Liver (tissue), 9 donors: ENCODE data around the gene PRPH. TPM values are rescaled to one million over a fixed set of nuclear protein-coding genes. Genes with fewer than 3 reads are reported as not detected.

Experiments used
- DNase-seq: peaks from one replicate; pipeline ENCODE4 v3.0.0-alpha.2; 2017; ENCODE audit warnings: low spot score
- H3K27ac ChIP-seq, 2 donors: one replicate each; pipeline ENCODE4 v1.7.0; 2013; ENCODE audit warnings: inconsistent platforms in 2 of 2, low read length in 2 of 2, control low read depth in 1 of 2, low read depth in 1 of 2, mild to moderate bottlenecking in 1 of 2
- H3K27me3 ChIP-seq, 4 donors: one replicate each; pipeline versions ENCODE4 v1.6.1 to v1.7.0; 2013; ENCODE audit warnings: low read length in 3 of 4, inconsistent platforms in 1 of 4, mild to moderate bottlenecking in 1 of 4, moderate library complexity in 1 of 4; ENCODE audit not compliant: control insufficient read depth in 4 of 4, insufficient read depth in 4 of 4
- H3K36me3 ChIP-seq, 4 donors: one replicate each; pipeline versions ENCODE4 v1.6.1 to v1.7.0; 2013; ENCODE audit warnings: low read length in 3 of 4, mild to moderate bottlenecking in 3 of 4, low read depth in 1 of 4, moderate library complexity in 1 of 4; ENCODE audit not compliant: control insufficient read depth in 4 of 4, insufficient read depth in 3 of 4
- H3K4me1 ChIP-seq, 4 donors: one replicate each; pipeline versions ENCODE4 v1.6.1 to v1.7.0; 2013; ENCODE audit warnings: low read length in 3 of 4, mild to moderate bottlenecking in 3 of 4, moderate library complexity in 1 of 4; ENCODE audit not compliant: control insufficient read depth in 4 of 4, insufficient read depth in 4 of 4
- H3K4me3 ChIP-seq, 3 donors: one replicate each; pipeline versions ENCODE4 v1.6.1 to v1.7.0; 2013; ENCODE audit warnings: low read length in 3 of 3, control low read depth in 1 of 3, low read depth in 1 of 3, mild to moderate bottlenecking in 1 of 3
- H3K9ac ChIP-seq, 2 donors: one replicate each; pipeline ENCODE4 v1.7.0; 2013; ENCODE audit warnings: low read length in 2 of 2, mild to moderate bottlenecking in 2 of 2, moderate library complexity in 2 of 2, control low read depth in 1 of 2, low read depth in 1 of 2
- H3K9me3 ChIP-seq, 4 donors: one replicate each; pipeline versions ENCODE4 v1.6.1 to v1.7.0; 2013; ENCODE audit warnings: low read length in 3 of 4; ENCODE audit not compliant: control insufficient read depth in 4 of 4
- EGR1 ChIP-seq, 2 donors: IDR thresholded peaks; 2 replicates each; pipeline ENCODE4 v1.6.1; 2016 to 2018; ENCODE audit warnings: antibody characterized with exemption in 2 of 2, low read depth in 2 of 2
- FOXA1 ChIP-seq: IDR thresholded peaks from 2 replicates; pipeline ENCODE4 v1.6.1; 2016; ENCODE audit warnings: antibody characterized with exemption
- FOXA2 ChIP-seq: IDR thresholded peaks from 2 replicates; pipeline ENCODE4 v1.6.1; 2016; ENCODE audit warnings: antibody characterized with exemption
- GABPA ChIP-seq, 2 donors: IDR thresholded peaks in 1 of 2; conservative IDR thresholded peaks in 1 of 2; 2 replicates each; pipeline ENCODE4 v1.6.1; 2016; ENCODE audit warnings: antibody characterized with exemption in 2 of 2, mild to moderate bottlenecking in 1 of 2, moderate library complexity in 1 of 2
- HNF4A ChIP-seq, 2 donors: conservative IDR thresholded peaks; 2 replicates each; pipeline ENCODE4 v1.6.1; 2016; ENCODE audit warnings: antibody characterized with exemption in 2 of 2, mild to moderate bottlenecking in 2 of 2
- HNF4G ChIP-seq: IDR thresholded peaks from 2 replicates; pipeline ENCODE4 v1.6.1; 2016; ENCODE audit warnings: antibody characterized with exemption
- JUND ChIP-seq, 2 donors: IDR thresholded peaks; 2 replicates each; pipeline ENCODE4 v1.6.1; 2016; ENCODE audit warnings: antibody characterized with exemption in 2 of 2
- NR2F2 ChIP-seq: IDR thresholded peaks from 2 replicates; pipeline ENCODE4 v1.6.1; 2016; ENCODE audit warnings: antibody characterized with exemption
- RAD21 ChIP-seq, 2 donors: IDR thresholded peaks; 2 replicates each; pipeline ENCODE4 v1.6.1; 2016; ENCODE audit warnings: antibody characterized with exemption in 2 of 2, mild to moderate bottlenecking in 2 of 2
- RXRA ChIP-seq, 2 donors: IDR thresholded peaks; 2 replicates each; pipeline ENCODE4 v1.6.1; 2017 to 2018; ENCODE audit warnings: antibody characterized with exemption in 2 of 2, mild to moderate bottlenecking in 1 of 2
- SP1 ChIP-seq: IDR thresholded peaks from 2 replicates; pipeline ENCODE4 v1.6.1; 2018; ENCODE audit warnings: antibody characterized with exemption, mild to moderate bottlenecking
- TAF1 ChIP-seq: conservative IDR thresholded peaks from 2 replicates; pipeline ENCODE4 v1.6.1; 2016; ENCODE audit warnings: antibody characterized with exemption, mild to moderate bottlenecking
- YY1 ChIP-seq: IDR thresholded peaks from 2 replicates; pipeline ENCODE4 v1.6.1; 2016; ENCODE audit warnings: antibody characterized with exemption, mild to moderate bottlenecking
- WGBS: extraction: QIAGEN DNeasy Blood & Tissue Kit; methylation state at CpG from one replicate; pipeline ENCODE4 v1.1.7; 2013; 5-methylcytosine and 5-hydroxymethylcytosine counted together
- polyA plus RNA-seq, 2 donors: library from polyadenylated mRNA; stranded (reverse) in 1 of 2; unstranded in 1 of 2; fragments of 200-250 nt in 1 of 2; fragments of >200 nt in 1 of 2; fragmentation: Nextera tagmentation in 1 of 2; extraction: Ambion mirVana in 1 of 2; gene quantifications; one replicate each; pipeline versions ENCODE4 v1.2.1 to v1.2.3, GENCODE V29; 2013 to 2015
- total RNA-seq, 2 donors: library from RNA; depleted of rRNA; stranded (reverse); fragments of >200 nt; gene quantifications; one replicate each; pipeline ENCODE4 v1.2.3, GENCODE V29; 2014
- TF ChIP-seq, protein P1 (sequence below): IDR thresholded peaks from 2 replicates; pipeline ENCODE4 v1.6.1; 2016; ENCODE audit warnings: antibody characterized with exemption
- TF ChIP-seq, protein P2 (sequence below): IDR thresholded peaks from 2 replicates; pipeline ENCODE4 v1.6.1; 2016; ENCODE audit warnings: antibody characterized with exemption, mild to moderate bottlenecking
- TF ChIP-seq, protein P3 (sequence below): IDR thresholded peaks from 2 replicates; pipeline ENCODE4 v1.6.1; 2016; ENCODE audit warnings: antibody characterized with exemption
- TF ChIP-seq, protein P4 (sequence below): IDR thresholded peaks from 2 replicates; pipeline ENCODE4 v1.6.1; 2016; ENCODE audit warnings: antibody characterized with exemption
- TF ChIP-seq, protein P5 (sequence below): fragments of 150-350 bp; IDR thresholded peaks from 2 replicates; pipeline ENCODE4 v1.5.1; 2017; ENCODE audit warnings: improper control_type of control experiment, low read depth, low read length; ENCODE audit not compliant: missing input control
- donor health status: healthy.
- donor health status: healthy.
- donor health status: healthy.
- donor health status: healthy.
- donor health status: healthy.

PRPH gene
- total and polyA plus RNA-seq, 4 donors = 0.05 TPM; not detected in 3

DNA sequence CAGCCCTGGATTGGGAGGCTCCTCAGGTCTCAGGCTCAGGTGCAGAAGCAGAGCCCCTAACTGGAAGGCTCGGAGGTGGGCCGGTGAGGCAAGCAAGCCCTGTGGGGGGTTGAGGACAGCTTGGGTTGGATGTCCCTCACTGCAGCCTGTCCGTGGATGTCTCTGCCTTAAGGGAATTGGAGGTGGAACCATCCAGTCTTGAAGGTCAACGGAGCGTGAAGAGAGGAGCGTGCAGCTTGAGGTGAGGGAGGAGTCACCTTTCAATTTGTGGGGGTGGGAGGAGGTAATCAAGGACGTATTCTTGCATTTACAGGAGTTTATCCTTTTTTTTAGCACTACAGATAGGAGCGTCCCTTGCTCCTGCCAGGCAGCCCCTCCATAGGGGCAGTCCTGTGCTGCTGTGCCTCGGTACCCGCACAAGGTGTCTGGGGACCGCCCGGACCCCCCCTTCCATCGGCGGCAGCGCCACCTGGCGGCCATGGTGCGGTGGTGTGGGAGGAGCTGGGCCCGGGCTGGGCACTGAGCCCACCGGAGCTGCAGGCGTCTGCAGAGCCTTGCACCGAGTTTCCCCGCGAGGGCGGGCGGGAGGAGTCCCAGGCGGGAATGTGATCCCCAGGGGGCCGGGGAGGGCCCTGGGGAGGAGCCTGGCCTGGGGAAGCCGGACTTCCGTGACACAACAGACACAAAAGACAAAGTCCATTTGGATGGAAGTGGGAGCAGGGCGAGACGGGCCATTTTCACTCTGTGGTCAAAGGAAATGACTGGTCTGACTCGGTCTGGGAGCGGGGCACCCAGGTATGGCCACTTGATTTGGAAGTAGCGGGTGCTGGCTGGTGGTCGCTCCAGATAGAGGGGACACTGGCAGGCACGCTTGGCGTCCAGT is 52.6 kb downstream of the PRPH start:
- Histone ChIP-seq H3K9me3 (no peaks in the 10 kb centered on the region), H3K27me3 (no peaks in the 10 kb centered on the region), H3K9ac (peak overlapping the region; percentile 79 to 89), H3K27ac (peak overlapping the region; percentile 67 to 82), H3K36me3 (peaks cover 1 to 4% (median 3%) of the 10 kb centered on the region in 4 donors), H3K4me1 (peaks cover 27 to 53% (median 40%) of the 10 kb centered on the region in 4 donors), H3K4me3 (peak overlapping the region; percentile 21 to 80 (median 67))
- TF ChIP-seq, protein P1, sequence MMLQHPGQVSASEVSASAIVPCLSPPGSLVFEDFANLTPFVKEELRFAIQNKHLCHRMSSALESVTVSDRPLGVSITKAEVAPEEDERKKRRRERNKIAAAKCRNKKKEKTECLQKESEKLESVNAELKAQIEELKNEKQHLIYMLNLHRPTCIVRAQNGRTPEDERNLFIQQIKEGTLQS = peak; percentile 62
- TF ChIP-seq, protein P2, sequence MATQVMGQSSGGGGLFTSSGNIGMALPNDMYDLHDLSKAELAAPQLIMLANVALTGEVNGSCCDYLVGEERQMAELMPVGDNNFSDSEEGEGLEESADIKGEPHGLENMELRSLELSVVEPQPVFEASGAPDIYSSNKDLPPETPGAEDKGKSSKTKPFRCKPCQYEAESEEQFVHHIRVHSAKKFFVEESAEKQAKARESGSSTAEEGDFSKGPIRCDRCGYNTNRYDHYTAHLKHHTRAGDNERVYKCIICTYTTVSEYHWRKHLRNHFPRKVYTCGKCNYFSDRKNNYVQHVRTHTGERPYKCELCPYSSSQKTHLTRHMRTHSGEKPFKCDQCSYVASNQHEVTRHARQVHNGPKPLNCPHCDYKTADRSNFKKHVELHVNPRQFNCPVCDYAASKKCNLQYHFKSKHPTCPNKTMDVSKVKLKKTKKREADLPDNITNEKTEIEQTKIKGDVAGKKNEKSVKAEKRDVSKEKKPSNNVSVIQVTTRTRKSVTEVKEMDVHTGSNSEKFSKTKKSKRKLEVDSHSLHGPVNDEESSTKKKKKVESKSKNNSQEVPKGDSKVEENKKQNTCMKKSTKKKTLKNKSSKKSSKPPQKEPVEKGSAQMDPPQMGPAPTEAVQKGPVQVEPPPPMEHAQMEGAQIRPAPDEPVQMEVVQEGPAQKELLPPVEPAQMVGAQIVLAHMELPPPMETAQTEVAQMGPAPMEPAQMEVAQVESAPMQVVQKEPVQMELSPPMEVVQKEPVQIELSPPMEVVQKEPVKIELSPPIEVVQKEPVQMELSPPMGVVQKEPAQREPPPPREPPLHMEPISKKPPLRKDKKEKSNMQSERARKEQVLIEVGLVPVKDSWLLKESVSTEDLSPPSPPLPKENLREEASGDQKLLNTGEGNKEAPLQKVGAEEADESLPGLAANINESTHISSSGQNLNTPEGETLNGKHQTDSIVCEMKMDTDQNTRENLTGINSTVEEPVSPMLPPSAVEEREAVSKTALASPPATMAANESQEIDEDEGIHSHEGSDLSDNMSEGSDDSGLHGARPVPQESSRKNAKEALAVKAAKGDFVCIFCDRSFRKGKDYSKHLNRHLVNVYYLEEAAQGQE = peak; percentile 92
- TF ChIP-seq, protein P3, sequence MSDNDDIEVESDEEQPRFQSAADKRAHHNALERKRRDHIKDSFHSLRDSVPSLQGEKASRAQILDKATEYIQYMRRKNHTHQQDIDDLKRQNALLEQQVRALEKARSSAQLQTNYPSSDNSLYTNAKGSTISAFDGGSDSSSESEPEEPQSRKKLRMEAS = peak; percentile 91
- TF ChIP-seq NR2F2 (no peak), FOXA2 (no peak), HNF4A (conservative IDR thresholded peaks at IDR 0.05) (peak; percentile 97 to 98), HNF4G (peak; percentile 96), EGR1 (IDR thresholded peaks at IDR 0.05; ENCODE audit: low read depth in 2 of 2) (peak; percentile 40 to 73), RXRA (IDR thresholded peaks at IDR 0.05) (peak; percentile 70 to 80), JUND (IDR thresholded peaks at IDR 0.05) (peak in 1 of 2 donors; percentile 58), FOXA1 (no peak), GABPA (IDR thresholded peaks at IDR 0.05 in 1 of 2, conservative IDR thresholded peaks at IDR 0.05 in 1 of 2) (peak in 1 of 2 donors; percentile 81), RAD21 (IDR thresholded peaks at IDR 0.05) (peak; percentile 58 to 74), TAF1 (peak; percentile 95), SP1 (peak; percentile 88), YY1 (peak; percentile 96)
- TF ChIP-seq, protein P4, sequence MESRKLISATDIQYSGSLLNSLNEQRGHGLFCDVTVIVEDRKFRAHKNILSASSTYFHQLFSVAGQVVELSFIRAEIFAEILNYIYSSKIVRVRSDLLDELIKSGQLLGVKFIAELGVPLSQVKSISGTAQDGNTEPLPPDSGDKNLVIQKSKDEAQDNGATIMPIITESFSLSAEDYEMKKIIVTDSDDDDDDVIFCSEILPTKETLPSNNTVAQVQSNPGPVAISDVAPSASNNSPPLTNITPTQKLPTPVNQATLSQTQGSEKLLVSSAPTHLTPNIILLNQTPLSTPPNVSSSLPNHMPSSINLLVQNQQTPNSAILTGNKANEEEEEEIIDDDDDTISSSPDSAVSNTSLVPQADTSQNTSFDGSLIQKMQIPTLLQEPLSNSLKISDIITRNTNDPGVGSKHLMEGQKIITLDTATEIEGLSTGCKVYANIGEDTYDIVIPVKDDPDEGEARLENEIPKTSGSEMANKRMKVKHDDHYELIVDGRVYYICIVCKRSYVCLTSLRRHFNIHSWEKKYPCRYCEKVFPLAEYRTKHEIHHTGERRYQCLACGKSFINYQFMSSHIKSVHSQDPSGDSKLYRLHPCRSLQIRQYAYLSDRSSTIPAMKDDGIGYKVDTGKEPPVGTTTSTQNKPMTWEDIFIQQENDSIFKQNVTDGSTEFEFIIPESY = peak; percentile 91
- TF ChIP-seq, protein P5, sequence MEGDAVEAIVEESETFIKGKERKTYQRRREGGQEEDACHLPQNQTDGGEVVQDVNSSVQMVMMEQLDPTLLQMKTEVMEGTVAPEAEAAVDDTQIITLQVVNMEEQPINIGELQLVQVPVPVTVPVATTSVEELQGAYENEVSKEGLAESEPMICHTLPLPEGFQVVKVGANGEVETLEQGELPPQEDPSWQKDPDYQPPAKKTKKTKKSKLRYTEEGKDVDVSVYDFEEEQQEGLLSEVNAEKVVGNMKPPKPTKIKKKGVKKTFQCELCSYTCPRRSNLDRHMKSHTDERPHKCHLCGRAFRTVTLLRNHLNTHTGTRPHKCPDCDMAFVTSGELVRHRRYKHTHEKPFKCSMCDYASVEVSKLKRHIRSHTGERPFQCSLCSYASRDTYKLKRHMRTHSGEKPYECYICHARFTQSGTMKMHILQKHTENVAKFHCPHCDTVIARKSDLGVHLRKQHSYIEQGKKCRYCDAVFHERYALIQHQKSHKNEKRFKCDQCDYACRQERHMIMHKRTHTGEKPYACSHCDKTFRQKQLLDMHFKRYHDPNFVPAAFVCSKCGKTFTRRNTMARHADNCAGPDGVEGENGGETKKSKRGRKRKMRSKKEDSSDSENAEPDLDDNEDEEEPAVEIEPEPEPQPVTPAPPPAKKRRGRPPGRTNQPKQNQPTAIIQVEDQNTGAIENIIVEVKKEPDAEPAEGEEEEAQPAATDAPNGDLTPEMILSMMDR = peak; percentile 92
- DNase-seq = peak; percentile 86
- 3% methylated on average over 37 of the region's 37 CpGs for WGBS

Other genes with a start within 250 kb of the PRPH start
- 10 to 100 TPM; 39.6 to 53.8 TPM for gene KMT2D, start 234.4 kb upstream of the PRPH start, total RNA-seq
- 10 to 100 TPM in 1 of 2 donors, 1 to 10 TPM in 1; 4.5 to 10.3 TPM for gene KMT2D, start 234.4 kb upstream of the PRPH start, polyA plus RNA-seq
- 1 to 10 TPM in 1 of 2 donors, not detected in 1; 1.2 TPM for gene RHEBL1, start 225.2 kb upstream of the PRPH start, total RNA-seq
- gene RHEBL1, start 225.2 kb upstream of the PRPH start, polyA plus RNA-seq = under 1 TPM; 0.29 to 0.36 TPM
- gene DHH, start 200.3 kb upstream of the PRPH start, total RNA-seq = under 1 TPM; 0.08 to 0.09 TPM
- under 1 TPM in 1 of 2 donors, not detected in 1; 0.09 TPM for gene DHH, start 200.3 kb upstream of the PRPH start, polyA plus RNA-seq
- gene LMBR1L, start 184.3 kb upstream of the PRPH start, total RNA-seq = 10 to 100 TPM; 13.0 to 23.7 TPM
- 10 to 100 TPM in 1 of 2 donors, 1 to 10 TPM in 1; 9.3 to 10.5 TPM for gene LMBR1L, start 184.3 kb upstream of the PRPH start, polyA plus RNA-seq
- gene TUBA1B, start 163.8 kb upstream of the PRPH start, total RNA-seq = 1,000 to 10,000 TPM in 1 of 2 donors, 100 to 1,000 TPM in 1; 161 to 1,268 TPM
- 100 to 1,000 TPM; 125 to 325 TPM for gene TUBA1B, start 163.8 kb upstream of the PRPH start, polyA plus RNA-seq
- gene TUBA1A, start 106.1 kb upstream of the PRPH start, total RNA-seq = 10 to 100 TPM; 14.8 to 28.0 TPM
- gene TUBA1A, start 106.1 kb upstream of the PRPH start, polyA plus RNA-seq = 10 to 100 TPM in 1 of 2 donors, 1 to 10 TPM in 1; 4.2 to 17.5 TPM
- gene TUBA1C, start 30.1 kb upstream of the PRPH start, total RNA-seq = 100 to 1,000 TPM; 102 to 103 TPM
- gene TUBA1C, start 30.1 kb upstream of the PRPH start, polyA plus RNA-seq = 100 to 1,000 TPM in 1 of 2 donors, 10 to 100 TPM in 1; 54.6 to 162 TPM
- gene TROAP, start 28.1 kb downstream of the PRPH start, total RNA-seq = 10 to 100 TPM in 1 of 2 donors, not detected in 1; 17.5 TPM
- 1 to 10 TPM in 1 of 2 donors, under 1 TPM in 1; 0.97 to 2.0 TPM for gene TROAP, start 28.1 kb downstream of the PRPH start, polyA plus RNA-seq
- not detected for gene C1QL4, start 42.0 kb downstream of the PRPH start, total RNA-seq
- gene C1QL4, start 42.0 kb downstream of the PRPH start, polyA plus RNA-seq = not detected
- 10 to 100 TPM; 16.6 to 49.4 TPM for gene DNAJC22, start 51.7 kb downstream of the PRPH start, total RNA-seq
- gene DNAJC22, start 51.7 kb downstream of the PRPH start, polyA plus RNA-seq = 10 to 100 TPM; 22.4 to 34.0 TPM
- 1 to 10 TPM; 4.1 to 5.2 TPM for gene SPATS2, start 72.3 kb downstream of the PRPH start, total RNA-seq
- 1 to 10 TPM; 2.4 to 4.9 TPM for gene SPATS2, start 72.3 kb downstream of the PRPH start, polyA plus RNA-seq
- gene KCNH3, start 243.9 kb downstream of the PRPH start, total RNA-seq = under 1 TPM in 1 of 2 donors, not detected in 1; 0.19 TPM
- under 1 TPM; 0.07 to 0.24 TPM for gene KCNH3, start 243.9 kb downstream of the PRPH start, polyA plus RNA-seq